ENCODE measurements around the gene OR4C13.
"Not testable (repeated sequence)": the region's sequence is repeated elsewhere in the genome, so short reads cannot be mapped to it uniquely, and the experiment has no call there.

OR4C13 gene

DNA sequence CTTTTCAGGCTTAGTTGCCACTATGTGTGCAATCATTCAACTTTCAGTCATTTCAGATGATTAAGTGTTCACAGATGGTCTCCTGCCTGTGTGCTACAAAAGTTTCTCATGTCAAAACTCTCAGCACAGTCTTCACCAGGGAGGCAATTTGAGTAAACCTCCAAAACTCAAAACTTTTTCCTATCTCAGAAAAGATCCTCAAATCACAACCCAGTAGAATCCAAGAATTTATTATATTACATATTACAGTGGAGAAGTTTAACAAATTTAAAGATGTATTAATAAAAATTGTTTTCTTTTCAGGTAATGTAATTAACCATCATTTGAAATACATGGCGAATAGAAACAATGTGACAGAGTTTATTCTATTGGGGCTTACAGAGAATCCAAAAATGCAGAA lies at the start of gene OR4C13:
TSS of gene OR4C13 (plus strand) at position 301 of the 400 bp plus-strand sequence. CDS start at position 333, 32 bp downstream.
- TF ChIP-seq ZNF274 (IDR thresholded peaks at IDR 0.05; ENCODE audit: low read depth, low read length), result no peak
- no peak within 1 kb of the TSS for H3K4me3 ChIP-seq (ENCODE audit: low read length)

DNA sequence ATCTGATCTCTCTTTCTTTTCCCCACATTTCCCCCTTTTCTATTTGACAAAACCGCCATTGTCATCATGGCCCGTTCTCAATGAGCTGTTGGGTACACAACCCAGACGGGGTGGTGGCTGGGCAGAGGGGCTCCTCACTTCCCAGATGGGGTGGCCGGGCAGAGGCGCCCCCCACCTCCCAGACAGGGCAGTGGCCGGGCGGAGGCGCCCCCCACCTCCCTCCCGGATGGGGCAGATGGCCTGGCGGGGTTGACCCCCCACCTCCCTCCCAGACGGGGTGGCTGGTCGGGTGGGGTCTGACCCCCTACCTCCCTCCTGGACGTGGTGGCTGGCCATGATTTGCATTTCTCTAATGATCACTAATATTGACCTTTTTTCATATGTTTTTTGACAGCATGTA lies 40.7 kb upstream of the OR4C13 start:
- not testable (repeated sequence) for H3K4me3 ChIP-seq (ENCODE audit: low read length)

DNA sequence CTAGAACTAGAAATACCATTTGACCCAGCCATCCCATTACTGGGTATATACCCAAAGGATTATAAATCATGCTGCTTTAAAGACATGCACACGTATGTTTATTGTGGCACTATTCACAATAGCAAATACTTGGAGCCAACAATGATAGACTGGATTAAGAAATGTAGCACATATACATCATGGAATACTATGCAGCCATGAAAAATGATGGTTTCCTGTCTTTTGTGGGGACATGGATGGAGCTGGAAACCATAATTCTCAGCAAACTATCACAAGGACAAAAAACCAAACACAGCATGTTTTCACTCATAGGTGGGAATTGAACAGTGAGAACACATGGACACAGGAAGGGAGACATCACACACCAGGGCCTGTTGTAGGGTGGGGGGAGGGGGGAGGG lies 3.5 kb upstream of the OR4C13 start:
- H3K4me3 ChIP-seq (ENCODE audit: low read length), result not testable (repeated sequence)

DNA sequence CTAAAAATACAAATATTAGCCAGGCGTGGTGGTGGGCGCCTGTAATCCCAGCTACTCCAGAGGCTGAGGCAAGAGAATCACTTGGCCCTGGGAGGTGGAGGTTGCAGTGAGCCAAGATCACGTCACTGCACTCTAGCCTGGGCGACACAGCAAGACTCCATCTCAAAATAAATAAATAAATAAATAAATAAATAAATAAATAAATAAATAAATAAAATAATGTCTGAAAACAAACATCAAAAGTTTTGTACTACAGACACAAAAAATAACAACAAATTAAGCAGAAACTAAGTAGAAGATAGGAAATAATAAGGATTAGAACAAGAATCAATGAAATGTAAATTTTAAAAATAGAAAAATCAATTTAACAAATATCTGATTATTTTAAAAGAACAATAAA lies 21.2 kb downstream of the OR4C13 start:
- H3K4me3 ChIP-seq (ENCODE audit: low read length), result not testable (repeated sequence)

DNA sequence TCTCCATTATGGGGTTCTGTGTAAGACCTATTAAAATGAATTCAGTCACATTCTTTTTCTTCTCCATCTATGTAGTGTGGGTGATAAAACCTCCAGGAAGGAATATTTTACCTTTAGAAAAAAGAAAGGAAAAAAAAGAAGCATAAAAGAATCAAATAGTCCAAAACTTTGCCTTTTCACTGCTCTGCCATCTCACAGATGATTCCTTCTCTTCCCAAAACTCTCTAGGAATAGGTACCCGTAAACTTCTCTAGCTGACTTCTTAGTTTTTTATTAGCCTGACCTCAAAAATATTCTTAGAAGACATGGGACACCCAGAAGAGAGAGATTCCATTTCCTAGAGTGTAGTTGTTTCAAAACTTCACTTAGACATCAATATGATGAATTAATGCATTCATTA lies 30.2 kb downstream of the OR4C13 start, which contains the start of gene OR4C12:
TSS of gene OR4C12 (minus strand) at position 101 of the 400 bp plus-strand sequence. CDS start at position 67, 34 bp downstream.
- not testable (repeated sequence) for H3K4me3 ChIP-seq (ENCODE audit: low read length)

DNA sequence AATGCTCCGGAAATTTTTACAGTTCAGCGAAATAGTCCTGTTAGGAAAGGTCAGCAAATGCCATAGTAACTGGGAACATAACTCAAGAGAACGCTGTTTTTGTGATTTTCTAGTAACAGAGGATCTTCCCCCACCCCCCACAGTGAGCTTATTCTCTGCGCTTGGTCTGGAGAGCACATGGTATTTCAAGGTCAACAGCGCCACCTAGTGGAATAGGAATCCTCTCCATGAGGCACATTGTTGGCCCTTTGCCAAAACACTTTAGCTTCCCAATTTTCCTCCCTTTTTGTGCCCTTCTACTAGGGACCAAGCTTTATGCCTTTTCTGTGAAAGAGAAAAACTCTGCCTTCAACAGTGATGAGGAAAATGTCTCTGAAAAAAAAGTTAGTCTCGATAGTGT lies 43.4 kb downstream of the OR4C13 start:
- H3K4me3 ChIP-seq (ENCODE audit: low read length), result no peak overlapping the region
- TF ChIP-seq ZNF274 (IDR thresholded peaks at IDR 0.05; ENCODE audit: low read depth, low read length), result no peak

All from GM08714 (cell line).